GM19467 (cell line): Measurements from ENCODE around the gene KIF25.
"Not testable (repeated sequence)": the region's sequence is repeated elsewhere in the genome, so short reads cannot be mapped to it uniquely, and the experiment has no call there.

ENCODE experiments used
- ATAC-seq: cut with Tn5 transposase; IDR thresholded peaks from one replicate; pipeline ENCODE4 v1.9.1; 2021; ENCODE audit warnings: mild to moderate bottlenecking, moderate library complexity; ENCODE audit not compliant: unreplicated experiment

KIF25 gene

GRCh38 chr6:168061269-168062210 lies 64.1 kb downstream of the KIF25 start:
- ATAC-seq = no peak

- ATAC-seq = no peak
Measured at GRCh38 chr6:168062346-168063289, 65.1 kb downstream of the KIF25 start.

GRCh38 chr6:168063431-168063830 lies 66.0 kb downstream of the KIF25 start:
- no peak for ATAC-seq

GRCh38 chr6:168064226-168064807 lies 66.8 kb downstream of the KIF25 start:
- ATAC-seq = no peak

- no peak for ATAC-seq
Measured at GRCh38 chr6:168067081-168067759, 69.7 kb downstream of the KIF25 start.

GRCh38 chr6:168070804-168071203 lies 73.3 kb downstream of the KIF25 start:
- ATAC-seq = no peak

GRCh38 chr6:168071620-168072019 lies 74.1 kb downstream of the KIF25 start:
- ATAC-seq = no peak

- ATAC-seq = no peak
Measured at GRCh38 chr6:168072261-168072660, 74.8 kb downstream of the KIF25 start.

- no peak for ATAC-seq
Measured at GRCh38 chr6:168072730-168073129, 75.3 kb downstream of the KIF25 start.

GRCh38 chr6:168073937-168074730 lies 76.7 kb downstream of the KIF25 start:
- ATAC-seq = no peak

- no peak for ATAC-seq
Measured at GRCh38 chr6:168075216-168075615, 77.7 kb downstream of the KIF25 start.

GRCh38 chr6:168075787-168076202 lies 78.3 kb downstream of the KIF25 start:
- no peak for ATAC-seq

- ATAC-seq = not testable (repeated sequence)
Measured at GRCh38 chr6:168077401-168077800, 79.9 kb downstream of the KIF25 start.

- ATAC-seq = no peak
Measured at GRCh38 chr6:168078175-168078942, 80.9 kb downstream of the KIF25 start.

- ATAC-seq = no peak
Measured at GRCh38 chr6:168078943-168079405, 81.5 kb downstream of the KIF25 start, which contains the start of gene FRMD1. FRMD1 (minus strand) TSS chr6:168079212; CDS start chr6:168079094, 118 bp downstream.

- ATAC-seq = no peak
Measured at GRCh38 chr6:168080393-168081077, 83.1 kb downstream of the KIF25 start.

- ATAC-seq = no peak
Measured at GRCh38 chr6:168081858-168082546, 84.5 kb downstream of the KIF25 start.
